ENCODE results near the gene HNF4A. TPM values are rescaled to one million over a fixed set of nuclear protein-coding genes. Genes with fewer than 3 reads are reported as not detected.
A peak's percentile ranks its signal among the peaks of the same experiment; 100 is the strongest.

The HNF4A gene
- total RNA-seq = under 1 TPM in 1 of 4 donors, not detected in 3; 0.63 TPM

DNA sequence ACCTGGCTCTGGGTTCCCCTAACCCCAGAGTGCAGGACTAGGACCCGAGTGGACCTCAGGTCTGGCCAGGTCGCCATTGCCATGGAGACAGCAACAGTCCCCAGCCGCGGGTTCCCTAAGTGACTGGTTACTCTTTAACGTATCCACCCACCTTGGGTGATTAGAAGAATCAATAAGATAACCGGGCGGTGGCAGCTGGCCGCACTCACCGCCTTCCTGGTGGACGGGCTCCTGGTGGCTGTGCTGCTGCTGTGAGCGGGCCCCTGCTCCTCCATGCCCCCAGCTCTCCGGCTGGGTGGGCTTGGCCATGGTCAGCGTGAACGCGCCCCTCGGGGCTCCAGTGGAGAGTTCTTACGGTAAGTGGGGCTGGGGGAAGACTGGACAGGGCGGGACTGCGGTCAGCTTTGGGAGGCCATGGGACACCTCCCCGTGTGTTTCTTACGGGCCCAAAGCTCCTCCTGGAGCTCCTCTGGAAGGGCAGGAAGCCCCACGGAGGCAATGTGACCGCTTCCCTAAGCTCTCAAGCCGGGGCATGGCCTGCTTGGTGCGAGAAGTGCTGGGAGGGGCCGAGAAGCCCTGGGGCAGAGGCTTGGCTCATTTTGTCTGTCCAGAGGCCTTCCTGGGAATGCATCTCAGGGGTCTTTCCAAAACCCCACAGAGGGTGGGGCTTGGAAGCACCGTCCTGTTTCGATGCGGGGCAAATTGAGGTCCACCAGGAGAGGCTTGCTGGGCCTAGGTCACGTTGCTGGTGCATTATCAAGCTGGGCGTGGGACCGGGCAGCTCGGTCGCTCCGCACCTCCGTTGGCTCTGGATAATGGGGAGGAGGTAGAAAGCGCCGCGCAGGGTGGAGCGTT lies at the start of gene HNF4A:
Gene HNF4A (plus strand): TSS at position 202 of the 855 bp plus-strand sequence. CDS start 106 bp downstream, at position 308.
- intact Hi-C loops (cut with DNase I) = no loop called here
- WGBS = 88% methylated on average over 27 of the region's 40 CpGs

DNA sequence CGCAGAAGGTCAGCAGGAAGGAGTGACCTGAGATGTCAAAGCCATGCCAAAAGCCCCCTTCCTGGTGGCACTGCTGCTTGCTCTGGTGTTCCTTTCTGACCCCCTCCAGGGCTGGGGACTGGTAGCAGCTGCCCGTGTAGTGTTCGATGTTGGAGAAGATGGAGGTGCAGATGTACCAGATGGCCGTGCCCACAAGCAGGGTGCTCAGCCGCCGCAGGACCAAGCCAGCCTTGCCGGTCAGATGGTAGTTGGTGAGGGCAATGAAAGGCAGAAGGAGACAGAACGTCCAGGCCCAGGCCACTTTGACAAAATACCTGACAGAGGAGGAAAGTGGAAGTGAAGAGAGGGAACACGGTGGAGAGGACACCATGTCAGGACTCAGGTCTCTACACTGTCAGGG lies 48.6 kb upstream of the HNF4A start:
- Histone ChIP-seq H3K9me3 (no peaks in the 10 kb centered on the region), H3K27me3 (no peaks in the 10 kb centered on the region), H3K4me1 (peaks cover 21 to 33% (median 23%) of the 10 kb centered on the region in 4 donors), H3K27ac (replicated peaks in 1 of 4) (no peak overlapping the region), H3K36me3 (peaks cover 0 to 21% (median 10%) of the 10 kb centered on the region in 4 donors), H3K4me3 (no peak overlapping the region)
- intact Hi-C loops (cut with DNase I) = loop anchor here (10.0 kb wide), 1 partner anchor 192 kb away; no protein-coding TSS in a partner anchor
- 92% methylated on average over 7 of the region's 9 CpGs for WGBS
- TF ChIP-seq, protein P1, sequence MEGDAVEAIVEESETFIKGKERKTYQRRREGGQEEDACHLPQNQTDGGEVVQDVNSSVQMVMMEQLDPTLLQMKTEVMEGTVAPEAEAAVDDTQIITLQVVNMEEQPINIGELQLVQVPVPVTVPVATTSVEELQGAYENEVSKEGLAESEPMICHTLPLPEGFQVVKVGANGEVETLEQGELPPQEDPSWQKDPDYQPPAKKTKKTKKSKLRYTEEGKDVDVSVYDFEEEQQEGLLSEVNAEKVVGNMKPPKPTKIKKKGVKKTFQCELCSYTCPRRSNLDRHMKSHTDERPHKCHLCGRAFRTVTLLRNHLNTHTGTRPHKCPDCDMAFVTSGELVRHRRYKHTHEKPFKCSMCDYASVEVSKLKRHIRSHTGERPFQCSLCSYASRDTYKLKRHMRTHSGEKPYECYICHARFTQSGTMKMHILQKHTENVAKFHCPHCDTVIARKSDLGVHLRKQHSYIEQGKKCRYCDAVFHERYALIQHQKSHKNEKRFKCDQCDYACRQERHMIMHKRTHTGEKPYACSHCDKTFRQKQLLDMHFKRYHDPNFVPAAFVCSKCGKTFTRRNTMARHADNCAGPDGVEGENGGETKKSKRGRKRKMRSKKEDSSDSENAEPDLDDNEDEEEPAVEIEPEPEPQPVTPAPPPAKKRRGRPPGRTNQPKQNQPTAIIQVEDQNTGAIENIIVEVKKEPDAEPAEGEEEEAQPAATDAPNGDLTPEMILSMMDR (IDR thresholded peaks at IDR 0.05) = no peak
- TF ChIP-seq EP300 (IDR thresholded peaks at IDR 0.05) (no peak), POLR2AphosphoS5 (IDR thresholded peaks at IDR 0.05) (no peak), POLR2A (IDR thresholded peaks at IDR 0.05; ENCODE audit: low read depth) (no peak)
- DNase-seq (ENCODE audit: extremely low spot score) = no peak

More for the DNA sequence above, at the start of gene HNF4A:
- Histone ChIP-seq H3K36me3 (no peaks in the 10 kb centered on the region), H3K27ac (replicated peaks in 1 of 4) (no peak within 1 kb of the TSS), H3K4me3 (no peak within 1 kb of the TSS), H3K27me3 (peaks cover 0 to 45% (median 0%) of the 10 kb centered on the region in 4 donors), H3K4me1 (peaks cover 0 to 5% (median 2%) of the 10 kb centered on the region in 4 donors), H3K9me3 (no peaks in the 10 kb centered on the region)
- TF ChIP-seq POLR2AphosphoS5 (IDR thresholded peaks at IDR 0.05) (no peak), POLR2A (IDR thresholded peaks at IDR 0.05; ENCODE audit: low read depth) (no peak), EP300 (IDR thresholded peaks at IDR 0.05) (no peak)
- TF ChIP-seq, protein P1 (IDR thresholded peaks at IDR 0.05) = no peak
- no peak for DNase-seq (ENCODE audit: extremely low spot score)

DNA sequence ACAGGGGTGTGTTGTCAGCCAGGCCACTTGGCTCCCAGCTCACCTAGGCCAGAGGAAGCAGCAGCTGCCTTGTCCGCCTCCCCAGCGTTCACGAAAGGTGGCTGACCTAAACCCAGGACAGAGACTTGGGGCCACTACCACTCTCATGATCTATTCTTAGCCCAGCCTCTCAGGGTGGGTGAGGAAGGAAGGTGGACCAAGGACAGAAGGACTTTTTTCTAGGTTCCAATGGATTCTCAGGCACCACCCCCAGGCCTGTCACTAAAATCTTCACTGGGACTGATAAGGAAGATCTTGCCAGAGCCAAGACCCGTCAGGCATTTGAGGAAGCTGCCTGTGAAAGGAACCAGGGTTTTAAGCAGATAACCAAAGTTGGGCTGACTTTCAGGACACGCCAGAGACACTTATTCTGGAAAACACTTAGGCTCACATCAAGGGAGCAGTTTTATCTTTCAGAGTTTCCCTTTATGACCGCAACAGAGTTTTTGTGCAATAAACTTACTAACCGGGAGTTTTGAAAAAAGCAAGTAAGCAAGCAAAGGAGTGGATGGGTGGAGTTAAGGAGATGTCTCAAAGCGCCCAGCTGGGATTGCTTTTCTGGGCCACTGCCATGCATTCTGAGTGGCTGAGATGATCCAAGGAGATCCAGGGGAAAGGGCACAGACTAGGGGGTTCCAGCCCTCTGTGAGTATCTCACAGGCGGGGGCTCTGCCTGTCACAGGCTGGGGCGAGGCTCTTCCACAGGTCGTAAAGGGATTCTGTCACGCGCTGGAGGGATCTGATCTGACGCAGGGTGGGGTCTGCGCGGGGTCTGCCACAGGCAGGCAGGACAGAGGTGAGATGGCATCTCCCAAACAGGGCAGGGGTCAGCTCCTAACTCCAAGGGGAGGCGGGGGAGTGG lies 45.5 kb upstream of the HNF4A start:
- H3K27ac ChIP-seq (replicated peaks in 1 of 4) = peak overlapping the region; percentile 71 to 76 (median 74)

More for the DNA sequence above, 45.5 kb upstream of the HNF4A start:
- intact Hi-C loops (cut with DNase I) = loop anchor here (10.0 kb wide), 1 partner anchor 195 kb away; no protein-coding TSS in a partner anchor
- 14% methylated on average over 15 of the region's 17 CpGs for WGBS
- no peaks in the 10 kb centered on the region for H3K9me3 ChIP-seq
- no peaks in the 10 kb centered on the region for H3K27me3 ChIP-seq
- H3K36me3 ChIP-seq = peaks cover 0 to 17% (median 10%) of the 10 kb centered on the region in 4 donors
- peak overlapping the region; percentile 75 to 97 (median 78) for H3K4me3 ChIP-seq
- peaks cover 18 to 33% (median 23%) of the 10 kb centered on the region in 4 donors for H3K4me1 ChIP-seq
- no peak for TF ChIP-seq EP300 (IDR thresholded peaks at IDR 0.05)
- no peak for TF ChIP-seq POLR2A (IDR thresholded peaks at IDR 0.05; ENCODE audit: low read depth)
- TF ChIP-seq, protein P1 (IDR thresholded peaks at IDR 0.05) = no peak
- TF ChIP-seq POLR2AphosphoS5 (IDR thresholded peaks at IDR 0.05) = no peak
- no peak for DNase-seq (ENCODE audit: extremely low spot score)

All from esophagus muscularis mucosa (tissue), 4 donors.